ENCODE results near the gene FBXL17. TPM values are rescaled to one million over a fixed set of nuclear protein-coding genes. Genes with fewer than 3 reads are reported as not detected.

FBXL17 gene
- polyA plus RNA-seq, 3 donors from 2014 or later, result 2.8 to 8.5 (median 5.6) TPM

- no peak overlapping the region for H3K27ac Mint-ChIP-seq
Measured at GRCh38 chr5:107876261-107876660, 505.6 kb downstream of the FBXL17 start.

GRCh38 chr5:107875833-107876232 is 506.1 kb downstream of the FBXL17 start:
- Mint-ChIP-seq H3K27ac (peak overlapping the region in 2 of 6 donors; percentile 4 to 49), H3K4me1 (peaks cover 7 to 8% of the 10 kb centered on the region in 2 donors), H3K27me3 (ENCODE audit: low read depth in 3 of 3) (no peaks in the 10 kb centered on the region), H3K36me3 (peaks cover 4 to 16% (median 14%) of the 10 kb centered on the region in 3 donors), H3K9me3 (no peaks in the 10 kb centered on the region), H3K4me3 (no peak overlapping the region)
- DNase-seq, result no peak

More at GRCh38 chr5:107876261-107876660, 505.6 kb downstream of the FBXL17 start:
- peaks cover 4 to 16% (median 14%) of the 10 kb centered on the region in 3 donors for H3K36me3 Mint-ChIP-seq
- no peaks in the 10 kb centered on the region for H3K27me3 Mint-ChIP-seq (ENCODE audit: low read depth in 3 of 3)
- H3K9me3 Mint-ChIP-seq, result no peaks in the 10 kb centered on the region
- peaks cover 4 to 5% of the 10 kb centered on the region in 2 donors for H3K4me1 Mint-ChIP-seq
- no peak for DNase-seq
- peak overlapping the region in 1 of 5 donors; percentile 14 for H3K4me3 Mint-ChIP-seq

DNA sequence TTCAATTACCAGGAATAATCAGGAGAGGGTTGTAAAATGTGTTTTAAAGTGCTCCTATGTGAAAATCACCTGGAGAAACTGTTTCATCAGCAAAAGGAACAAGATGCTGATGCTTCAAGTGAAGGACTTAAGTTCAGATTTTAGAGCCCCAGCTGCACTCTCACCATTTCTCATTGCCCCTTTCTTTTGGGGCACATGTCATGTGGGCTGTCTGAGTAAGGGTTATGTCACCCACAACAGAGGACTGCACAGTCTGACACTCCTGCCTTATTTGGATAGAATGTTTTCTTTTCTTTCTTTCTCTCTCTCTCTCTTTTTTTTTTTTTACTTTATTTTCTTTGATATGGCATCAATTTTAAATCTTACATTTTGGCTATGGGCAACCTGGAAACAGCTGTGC is 507.1 kb downstream of the FBXL17 start:
- H3K4me1 Mint-ChIP-seq, result peaks cover 7 to 8% of the 10 kb centered on the region in 2 donors
- no peaks in the 10 kb centered on the region for H3K9me3 Mint-ChIP-seq
- no peak for DNase-seq
- H3K27ac Mint-ChIP-seq, result no peak overlapping the region
- H3K27me3 Mint-ChIP-seq (ENCODE audit: low read depth in 3 of 3), result no peaks in the 10 kb centered on the region
- no peak overlapping the region for H3K4me3 Mint-ChIP-seq
- peaks cover 4 to 13% (median 12%) of the 10 kb centered on the region in 3 donors for H3K36me3 Mint-ChIP-seq

GRCh38 chr5:107873877-107874276 is 508.0 kb downstream of the FBXL17 start:
- no peak overlapping the region for H3K4me3 Mint-ChIP-seq
- H3K27ac Mint-ChIP-seq, result peak overlapping the region in 2 of 6 donors; percentile 5 to 36
- DNase-seq, result no peak
- peaks cover 7 to 8% of the 10 kb centered on the region in 2 donors for H3K4me1 Mint-ChIP-seq
- no peaks in the 10 kb centered on the region for H3K27me3 Mint-ChIP-seq (ENCODE audit: low read depth in 3 of 3)
- peaks cover 0 to 12% (median 7%) of the 10 kb centered on the region in 3 donors for H3K36me3 Mint-ChIP-seq
- H3K9me3 Mint-ChIP-seq, result no peaks in the 10 kb centered on the region

GRCh38 chr5:107871023-107871422 is 510.9 kb downstream of the FBXL17 start:
- Mint-ChIP-seq H3K4me3 (no peak overlapping the region), H3K36me3 (peaks cover 5 to 20% (median 10%) of the 10 kb centered on the region in 3 donors), H3K27me3 (ENCODE audit: low read depth in 3 of 3) (no peaks in the 10 kb centered on the region), H3K4me1 (peaks cover 7 to 8% of the 10 kb centered on the region in 2 donors), H3K27ac (no peak overlapping the region), H3K9me3 (no peaks in the 10 kb centered on the region)
- no peak for DNase-seq

GRCh38 chr5:107869438-107870115 is 512.3 kb downstream of the FBXL17 start:
- Mint-ChIP-seq H3K4me3 (no peak overlapping the region), H3K27me3 (ENCODE audit: low read depth in 3 of 3) (no peaks in the 10 kb centered on the region), H3K4me1 (peaks cover 7 to 8% of the 10 kb centered on the region in 2 donors), H3K27ac (no peak overlapping the region), H3K9me3 (no peaks in the 10 kb centered on the region), H3K36me3 (peaks cover 13 to 31% (median 13%) of the 10 kb centered on the region in 3 donors)
- no peak for DNase-seq

DNA sequence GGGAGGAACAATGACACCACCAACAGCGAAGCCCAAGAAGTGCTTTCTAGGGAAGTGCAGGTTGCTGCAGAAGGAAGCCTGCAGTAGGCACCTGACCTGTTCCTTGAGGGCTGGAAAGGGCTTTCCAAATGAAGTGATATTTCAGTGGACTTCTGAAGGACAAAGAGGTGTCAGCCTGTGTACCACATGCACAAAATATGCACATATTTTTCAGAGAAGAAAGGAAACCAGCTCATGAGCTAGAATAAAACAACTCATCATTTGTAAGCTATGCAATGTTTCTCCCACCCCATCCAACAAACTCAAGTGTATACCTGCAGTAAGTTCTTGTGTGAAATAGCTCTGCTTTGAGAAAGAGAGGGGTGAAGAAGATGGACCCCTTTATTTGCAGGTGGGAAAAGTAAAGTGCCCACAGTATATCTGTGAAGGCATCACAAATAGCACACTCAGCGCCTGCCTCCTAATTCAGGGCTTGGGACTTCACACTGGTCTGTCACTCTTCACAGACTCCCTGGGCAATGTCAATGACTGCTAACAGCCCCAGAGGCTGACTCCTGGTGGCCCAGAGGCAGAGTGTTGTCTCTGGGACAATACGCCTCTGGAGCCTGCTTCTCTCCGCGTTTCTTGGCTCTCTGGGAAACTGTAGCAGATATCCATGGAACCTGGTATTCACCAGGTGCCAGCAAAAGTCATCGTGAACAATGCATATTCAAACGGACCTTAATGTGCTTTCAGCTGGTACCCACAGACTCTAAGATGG is 513.1 kb downstream of the FBXL17 start:
- H3K36me3 Mint-ChIP-seq, result peaks cover 13 to 34% (median 13%) of the 10 kb centered on the region in 3 donors

GRCh38 chr5:107867266-107867665 is 514.6 kb downstream of the FBXL17 start:
- DNase-seq, result no peak
- H3K4me3 Mint-ChIP-seq, result no peak overlapping the region
- peaks cover 7 to 8% of the 10 kb centered on the region in 2 donors for H3K4me1 Mint-ChIP-seq
- H3K27me3 Mint-ChIP-seq (ENCODE audit: low read depth in 3 of 3), result no peaks in the 10 kb centered on the region
- no peak overlapping the region for H3K27ac Mint-ChIP-seq
- H3K36me3 Mint-ChIP-seq, result peaks cover 10 to 32% (median 13%) of the 10 kb centered on the region in 3 donors
- no peaks in the 10 kb centered on the region for H3K9me3 Mint-ChIP-seq

More for the DNA sequence above, 513.1 kb downstream of the FBXL17 start:
- no peak overlapping the region for H3K27ac Mint-ChIP-seq
- no peak for DNase-seq
- no peaks in the 10 kb centered on the region for H3K9me3 Mint-ChIP-seq
- H3K4me1 Mint-ChIP-seq, result peaks cover 7 to 8% of the 10 kb centered on the region in 2 donors
- no peaks in the 10 kb centered on the region for H3K27me3 Mint-ChIP-seq (ENCODE audit: low read depth in 3 of 3)
- no peak overlapping the region for H3K4me3 Mint-ChIP-seq

GRCh38 chr5:107864793-107865192 is 517.1 kb downstream of the FBXL17 start:
- Mint-ChIP-seq H3K9me3 (no peaks in the 10 kb centered on the region), H3K36me3 (peaks cover 17 to 38% (median 18%) of the 10 kb centered on the region in 3 donors), H3K4me3 (no peak overlapping the region), H3K27ac (peak overlapping the region in 1 of 6 donors; percentile 61), H3K27me3 (ENCODE audit: low read depth in 3 of 3) (no peaks in the 10 kb centered on the region), H3K4me1 (peaks cover 6 to 10% of the 10 kb centered on the region in 2 donors)
- no peak for DNase-seq

GRCh38 chr5:107863125-107863524 is 518.8 kb downstream of the FBXL17 start:
- Mint-ChIP-seq H3K36me3 (peaks cover 14 to 35% (median 18%) of the 10 kb centered on the region in 3 donors), H3K9me3 (no peaks in the 10 kb centered on the region), H3K4me3 (no peak overlapping the region), H3K27ac (no peak overlapping the region), H3K4me1 (peaks cover 6 to 10% of the 10 kb centered on the region in 2 donors), H3K27me3 (ENCODE audit: low read depth in 3 of 3) (no peaks in the 10 kb centered on the region)
- no peak for DNase-seq

GRCh38 chr5:107861565-107861964 is 520.3 kb downstream of the FBXL17 start:
- DNase-seq, result no peak
- peaks cover 11 to 31% (median 18%) of the 10 kb centered on the region in 3 donors for H3K36me3 Mint-ChIP-seq
- H3K9me3 Mint-ChIP-seq, result no peaks in the 10 kb centered on the region
- no peak overlapping the region for H3K4me3 Mint-ChIP-seq
- H3K4me1 Mint-ChIP-seq, result peaks cover 6 to 10% of the 10 kb centered on the region in 2 donors
- no peak overlapping the region for H3K27ac Mint-ChIP-seq
- no peaks in the 10 kb centered on the region for H3K27me3 Mint-ChIP-seq (ENCODE audit: low read depth in 3 of 3)

DNA sequence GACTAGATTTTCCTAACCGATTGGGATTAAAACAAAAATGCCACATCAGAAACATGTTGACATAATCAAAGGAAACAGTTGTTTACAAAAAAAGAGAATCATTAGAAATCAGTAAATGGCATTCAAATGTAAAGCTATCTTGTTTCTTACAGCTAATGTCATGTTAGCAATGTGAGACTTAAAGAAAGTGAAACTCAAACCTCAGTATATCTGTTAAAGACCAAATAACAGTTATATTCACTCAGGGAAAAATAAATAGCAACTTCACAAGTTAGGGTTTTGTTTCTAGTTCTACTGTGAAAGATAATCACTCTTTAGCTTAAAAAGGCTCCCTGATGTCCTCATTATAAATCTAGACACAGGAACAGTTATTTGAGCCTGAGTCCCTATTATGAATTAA is 521.9 kb downstream of the FBXL17 start:
- no peak overlapping the region for H3K4me3 Mint-ChIP-seq
- peaks cover 6 to 10% of the 10 kb centered on the region in 2 donors for H3K4me1 Mint-ChIP-seq
- H3K36me3 Mint-ChIP-seq, result peaks cover 9 to 20% (median 11%) of the 10 kb centered on the region in 3 donors
- no peak overlapping the region for H3K27ac Mint-ChIP-seq
- no peaks in the 10 kb centered on the region for H3K9me3 Mint-ChIP-seq
- peaks cover 0 to 2% (median 0%) of the 10 kb centered on the region in 3 donors for H3K27me3 Mint-ChIP-seq (ENCODE audit: low read depth in 3 of 3)
- no peak for DNase-seq

DNA sequence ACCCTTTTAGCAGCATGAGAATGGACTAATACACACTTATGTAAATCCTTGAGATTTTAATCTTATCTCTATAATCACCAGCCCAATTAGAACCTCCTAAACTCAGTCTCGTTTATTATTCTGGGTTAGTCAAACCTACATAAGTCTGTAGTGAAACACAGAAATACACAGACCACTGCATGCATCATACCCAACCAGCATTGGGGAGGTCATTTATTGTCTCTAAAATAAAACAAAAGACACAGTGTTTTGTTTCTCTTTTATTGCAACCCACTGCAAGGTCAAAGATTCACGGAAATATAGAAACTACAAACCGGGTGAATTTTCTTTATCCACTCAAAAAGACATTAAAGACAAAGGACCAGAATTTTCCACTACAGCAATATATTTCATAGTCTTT is 523.1 kb downstream of the FBXL17 start:
- peaks cover 6 to 10% of the 10 kb centered on the region in 2 donors for H3K4me1 Mint-ChIP-seq
- no peak for DNase-seq
- H3K9me3 Mint-ChIP-seq, result no peaks in the 10 kb centered on the region
- no peak overlapping the region for H3K27ac Mint-ChIP-seq
- H3K36me3 Mint-ChIP-seq, result peaks cover 5 to 12% (median 8%) of the 10 kb centered on the region in 3 donors
- peaks cover 0 to 2% (median 0%) of the 10 kb centered on the region in 3 donors for H3K27me3 Mint-ChIP-seq (ENCODE audit: low read depth in 3 of 3)
- no peak overlapping the region for H3K4me3 Mint-ChIP-seq

DNA sequence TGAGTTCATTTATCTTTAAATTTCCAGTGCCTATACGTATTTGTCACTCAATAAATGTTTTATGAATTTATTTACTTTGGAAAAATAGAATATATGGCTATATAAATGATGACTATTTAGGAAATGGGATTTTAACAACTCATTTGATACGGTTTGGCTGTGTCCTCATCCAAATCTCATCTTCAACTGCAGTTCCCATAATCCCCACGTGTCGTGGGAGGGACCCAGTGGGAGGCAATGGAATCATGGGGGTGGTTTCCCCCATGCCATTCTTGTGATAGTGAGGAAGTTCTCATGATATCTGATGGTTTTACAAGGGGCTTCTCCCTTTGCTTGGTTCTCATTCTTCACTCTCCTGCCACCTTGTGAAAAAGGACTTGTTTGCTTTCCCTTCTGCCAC is 523.6 kb downstream of the FBXL17 start:
- peaks cover 5 to 10% (median 8%) of the 10 kb centered on the region in 3 donors for H3K36me3 Mint-ChIP-seq
- peaks cover 0 to 2% (median 0%) of the 10 kb centered on the region in 3 donors for H3K27me3 Mint-ChIP-seq (ENCODE audit: low read depth in 3 of 3)
- H3K4me3 Mint-ChIP-seq, result no peak overlapping the region
- no peaks in the 10 kb centered on the region for H3K9me3 Mint-ChIP-seq
- H3K27ac Mint-ChIP-seq, result no peak overlapping the region
- DNase-seq, result no peak
- peaks cover 6 to 10% of the 10 kb centered on the region in 2 donors for H3K4me1 Mint-ChIP-seq

Measured in immature natural killer cell (primary cell).